ENCODE results near the gene EVI5L.

DNA sequence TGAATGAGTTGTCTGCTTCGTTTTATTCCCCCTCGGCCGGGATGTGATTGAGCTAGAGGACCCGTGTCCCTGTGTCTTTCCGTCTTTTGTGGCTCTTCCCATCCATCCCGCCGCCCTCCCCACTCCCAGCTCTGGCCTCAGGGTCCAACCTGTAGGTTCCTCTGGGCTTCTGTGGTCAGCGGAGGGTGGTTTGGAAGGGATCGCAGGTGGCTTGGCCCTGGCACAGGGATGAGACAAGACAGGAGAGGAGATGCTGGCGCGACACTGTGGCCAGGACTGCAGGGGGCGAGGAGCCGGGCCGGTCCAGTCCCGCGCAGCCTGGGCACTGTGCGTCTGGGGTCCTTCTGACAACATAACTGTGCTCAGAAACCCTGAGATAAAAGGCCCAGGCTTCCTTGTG, 2.0 kb downstream of the EVI5L start:
- TF ChIP-seq JUN (IDR thresholded peaks at IDR 0.05; ENCODE audit: borderline replicate concordance, insufficient read depth, insufficient read length, low read depth) (no peak), EZH2 (IDR thresholded peaks at IDR 0.05; ENCODE audit: borderline replicate concordance, low read depth, low read length, severe bottlenecking) (no peak), POLR2AphosphoS5 (IDR thresholded peaks at IDR 0.05; ENCODE audit: insufficient read depth, low read depth, low read length) (no peak)
- TF ChIP-seq, protein P1, sequence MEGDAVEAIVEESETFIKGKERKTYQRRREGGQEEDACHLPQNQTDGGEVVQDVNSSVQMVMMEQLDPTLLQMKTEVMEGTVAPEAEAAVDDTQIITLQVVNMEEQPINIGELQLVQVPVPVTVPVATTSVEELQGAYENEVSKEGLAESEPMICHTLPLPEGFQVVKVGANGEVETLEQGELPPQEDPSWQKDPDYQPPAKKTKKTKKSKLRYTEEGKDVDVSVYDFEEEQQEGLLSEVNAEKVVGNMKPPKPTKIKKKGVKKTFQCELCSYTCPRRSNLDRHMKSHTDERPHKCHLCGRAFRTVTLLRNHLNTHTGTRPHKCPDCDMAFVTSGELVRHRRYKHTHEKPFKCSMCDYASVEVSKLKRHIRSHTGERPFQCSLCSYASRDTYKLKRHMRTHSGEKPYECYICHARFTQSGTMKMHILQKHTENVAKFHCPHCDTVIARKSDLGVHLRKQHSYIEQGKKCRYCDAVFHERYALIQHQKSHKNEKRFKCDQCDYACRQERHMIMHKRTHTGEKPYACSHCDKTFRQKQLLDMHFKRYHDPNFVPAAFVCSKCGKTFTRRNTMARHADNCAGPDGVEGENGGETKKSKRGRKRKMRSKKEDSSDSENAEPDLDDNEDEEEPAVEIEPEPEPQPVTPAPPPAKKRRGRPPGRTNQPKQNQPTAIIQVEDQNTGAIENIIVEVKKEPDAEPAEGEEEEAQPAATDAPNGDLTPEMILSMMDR (IDR thresholded peaks at IDR 0.05; ENCODE audit: extremely low read depth in 1 of 2, insufficient read depth in 1 of 2, low read depth in 1 of 2, low read length in 2 of 2) = no peak
- TF ChIP-seq, protein P2, sequence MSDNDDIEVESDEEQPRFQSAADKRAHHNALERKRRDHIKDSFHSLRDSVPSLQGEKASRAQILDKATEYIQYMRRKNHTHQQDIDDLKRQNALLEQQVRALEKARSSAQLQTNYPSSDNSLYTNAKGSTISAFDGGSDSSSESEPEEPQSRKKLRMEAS (IDR thresholded peaks at IDR 0.05; ENCODE audit: insufficient read depth, insufficient read length) = no peak

Measured in endothelial cell of umbilical vein (primary cell).